ENCODE measurements around the gene SORCS2. TPM values are rescaled to one million over a fixed set of nuclear protein-coding genes. Genes with fewer than 3 reads are reported as not detected.
A peak's percentile ranks its signal among the peaks of the same experiment; 100 is the strongest.

The SORCS2 gene
- 3.1 TPM for total RNA-seq

DNA sequence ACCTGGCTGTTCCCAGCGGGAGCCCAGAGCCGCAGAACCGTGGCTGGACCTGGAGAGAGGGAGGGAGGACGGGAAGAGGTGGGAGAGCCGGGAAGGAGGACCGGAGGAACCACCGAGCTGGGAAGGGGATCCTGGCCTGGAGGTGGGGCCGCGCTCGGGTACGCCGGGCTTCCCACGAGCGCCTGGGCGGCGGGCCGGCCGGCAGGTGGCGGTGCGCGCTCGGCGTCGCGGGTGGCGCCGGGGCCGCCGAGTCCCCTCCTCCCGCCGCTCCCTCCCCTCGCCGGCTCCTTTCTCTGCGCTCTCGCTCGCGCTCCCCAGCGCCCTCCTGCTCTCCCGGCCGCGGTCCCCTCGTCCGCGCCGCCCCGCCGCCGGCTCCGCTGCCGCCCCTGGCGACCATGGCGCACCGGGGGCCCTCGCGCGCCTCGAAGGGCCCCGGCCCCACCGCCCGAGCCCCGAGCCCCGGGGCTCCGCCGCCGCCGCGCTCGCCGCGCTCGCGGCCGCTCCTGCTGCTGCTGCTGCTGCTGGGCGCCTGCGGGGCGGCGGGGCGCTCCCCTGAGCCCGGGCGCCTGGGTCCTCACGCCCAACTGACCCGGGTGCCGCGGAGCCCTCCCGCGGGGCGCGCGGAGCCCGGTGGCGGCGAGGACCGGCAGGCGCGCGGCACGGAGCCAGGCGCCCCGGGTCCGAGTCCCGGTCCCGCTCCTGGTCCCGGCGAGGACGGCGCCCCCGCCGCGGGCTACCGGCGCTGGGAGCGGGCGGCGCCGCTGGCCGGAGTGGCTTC, at the start of gene SORCS2:
SORCS2 (plus strand) TSS at position 287 of the 778 bp plus-strand sequence.
- no peak within 1 kb of the TSS for H3K27ac ChIP-seq (ENCODE audit: low read depth, low read length)
- H3K4me3 ChIP-seq (ENCODE audit: low read length in 3 of 3) = peak within 1 kb of the TSS; percentile 43 to 58 (median 57)
- H3K36me3 ChIP-seq (ENCODE audit: control insufficient read depth in 3 of 3, insufficient read depth in 3 of 3, low read length in 3 of 3) = no peaks in the 10 kb centered on the region
- peak within 1 kb of the TSS in 2 of 3 donors; percentile 45 to 62 for H3K9ac ChIP-seq (ENCODE audit: low read depth in 1 of 3, low read length in 3 of 3)
- H3K27me3 ChIP-seq (ENCODE audit: control insufficient read depth in 3 of 3, insufficient read depth in 3 of 3, low read length in 3 of 3) = peaks cover 40 to 57% (median 55%) of the 10 kb centered on the region in 3 donors
- no peaks in the 10 kb centered on the region for H3K9me3 ChIP-seq (ENCODE audit: control insufficient read depth in 3 of 3, low read length in 3 of 3)
- peaks cover 22 to 47% (median 32%) of the 10 kb centered on the region in 3 donors for H3K4me1 ChIP-seq (ENCODE audit: control insufficient read depth in 3 of 3, insufficient read depth in 3 of 3, low read length in 3 of 3)

DNA sequence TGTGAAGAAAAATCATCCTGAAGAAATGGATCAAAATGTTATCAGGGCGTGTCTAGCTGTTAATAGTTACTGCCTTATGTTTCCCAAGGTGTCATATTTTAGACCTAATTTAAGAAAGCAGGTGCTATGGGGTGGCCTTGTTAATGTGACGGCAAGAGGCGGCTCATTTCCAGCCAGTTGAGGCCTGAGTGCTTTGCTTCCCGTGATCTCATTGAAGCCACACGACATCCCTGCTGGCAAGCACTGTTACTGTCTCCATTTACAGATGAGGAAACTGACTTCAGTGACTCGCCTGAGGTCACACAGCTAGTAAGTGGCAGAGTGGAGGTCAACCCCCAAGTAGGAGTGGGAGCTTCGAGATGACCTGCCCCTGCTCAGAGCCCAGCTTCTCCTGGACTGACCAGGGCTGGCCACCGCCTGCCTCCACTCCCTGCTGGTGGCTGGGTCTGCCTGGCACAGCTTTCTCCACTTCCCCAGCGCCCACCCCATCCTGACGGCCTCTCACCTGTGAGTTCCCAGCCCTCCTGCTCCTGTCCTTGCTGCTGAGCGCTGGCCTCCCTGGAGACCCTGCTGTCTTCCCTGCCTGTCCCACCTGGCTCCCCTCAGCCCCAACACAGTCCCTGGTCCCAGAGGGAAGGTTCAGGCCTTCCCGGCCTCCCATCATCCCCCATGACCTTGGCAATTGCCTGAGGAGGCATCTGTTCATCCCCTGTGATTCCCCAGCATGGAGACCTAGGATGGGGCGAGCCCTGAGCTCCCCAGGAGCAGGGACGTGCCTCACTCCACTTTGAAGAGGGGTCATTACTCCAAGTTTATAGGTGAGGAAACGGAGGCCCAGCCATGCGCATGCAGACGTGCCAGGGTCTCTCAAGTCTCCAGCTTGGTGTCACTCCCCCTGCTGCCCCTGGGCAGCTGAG, 47.7 kb upstream of the SORCS2 start:
- Histone ChIP-seq H3K4me3 (ENCODE audit: low read length in 3 of 3) (no peak overlapping the region), H3K9me3 (ENCODE audit: control insufficient read depth in 3 of 3, low read length in 3 of 3) (no peaks in the 10 kb centered on the region), H3K4me1 (ENCODE audit: control insufficient read depth in 3 of 3, insufficient read depth in 3 of 3, low read length in 3 of 3) (peaks cover 0 to 3% (median under 1%) of the 10 kb centered on the region in 3 donors), H3K36me3 (ENCODE audit: control insufficient read depth in 3 of 3, insufficient read depth in 3 of 3, low read length in 3 of 3) (no peaks in the 10 kb centered on the region), H3K27ac (ENCODE audit: low read depth, low read length) (no peak overlapping the region), H3K27me3 (ENCODE audit: control insufficient read depth in 3 of 3, insufficient read depth in 3 of 3, low read length in 3 of 3) (peaks cover 10 to 30% (median 29%) of the 10 kb centered on the region in 3 donors), H3K9ac (ENCODE audit: low read depth in 1 of 3, low read length in 3 of 3) (no peak overlapping the region)

DNA sequence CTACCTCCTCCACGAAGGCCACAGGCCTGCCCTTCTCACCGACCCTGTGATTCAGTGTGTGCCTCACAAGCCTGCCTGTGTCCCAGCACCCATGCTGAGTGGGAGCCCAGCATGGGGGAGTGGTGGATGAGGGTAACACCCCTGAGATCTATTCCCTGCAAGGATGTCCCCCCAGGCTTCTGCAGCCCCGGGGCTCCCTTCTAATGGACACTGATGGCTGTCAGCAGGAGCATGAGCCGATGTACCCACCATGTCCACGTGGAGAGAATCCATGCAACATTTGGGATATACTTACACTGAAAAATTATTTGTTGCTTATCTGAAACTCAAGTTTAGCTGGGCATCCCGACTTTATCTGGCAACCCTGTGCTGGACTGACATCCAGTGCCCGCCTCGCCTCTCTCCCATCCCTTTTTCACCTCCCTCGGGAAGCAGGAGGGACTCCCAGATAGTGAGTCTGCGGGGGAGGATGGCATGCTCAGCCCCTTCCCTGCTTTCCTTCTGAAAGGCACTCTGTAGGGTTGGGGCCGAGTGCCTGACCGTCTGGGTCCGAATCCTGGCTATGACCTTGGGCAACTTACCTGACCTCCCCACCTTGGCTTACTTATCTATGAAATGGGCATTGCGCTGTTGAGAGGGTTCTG, 46.9 kb upstream of the SORCS2 start:
- H3K9ac ChIP-seq (ENCODE audit: low read depth in 1 of 3, low read length in 3 of 3) = no peak overlapping the region
- H3K9me3 ChIP-seq (ENCODE audit: control insufficient read depth in 3 of 3, low read length in 3 of 3) = no peaks in the 10 kb centered on the region
- no peak overlapping the region for H3K27ac ChIP-seq (ENCODE audit: low read depth, low read length)
- H3K4me1 ChIP-seq (ENCODE audit: control insufficient read depth in 3 of 3, insufficient read depth in 3 of 3, low read length in 3 of 3) = peaks cover 0 to 3% (median 3%) of the 10 kb centered on the region in 3 donors
- H3K4me3 ChIP-seq (ENCODE audit: low read length in 3 of 3) = no peak overlapping the region
- H3K36me3 ChIP-seq (ENCODE audit: control insufficient read depth in 3 of 3, insufficient read depth in 3 of 3, low read length in 3 of 3) = no peaks in the 10 kb centered on the region
- H3K27me3 ChIP-seq (ENCODE audit: control insufficient read depth in 3 of 3, insufficient read depth in 3 of 3, low read length in 3 of 3) = peaks cover 10 to 37% (median 24%) of the 10 kb centered on the region in 3 donors

DNA sequence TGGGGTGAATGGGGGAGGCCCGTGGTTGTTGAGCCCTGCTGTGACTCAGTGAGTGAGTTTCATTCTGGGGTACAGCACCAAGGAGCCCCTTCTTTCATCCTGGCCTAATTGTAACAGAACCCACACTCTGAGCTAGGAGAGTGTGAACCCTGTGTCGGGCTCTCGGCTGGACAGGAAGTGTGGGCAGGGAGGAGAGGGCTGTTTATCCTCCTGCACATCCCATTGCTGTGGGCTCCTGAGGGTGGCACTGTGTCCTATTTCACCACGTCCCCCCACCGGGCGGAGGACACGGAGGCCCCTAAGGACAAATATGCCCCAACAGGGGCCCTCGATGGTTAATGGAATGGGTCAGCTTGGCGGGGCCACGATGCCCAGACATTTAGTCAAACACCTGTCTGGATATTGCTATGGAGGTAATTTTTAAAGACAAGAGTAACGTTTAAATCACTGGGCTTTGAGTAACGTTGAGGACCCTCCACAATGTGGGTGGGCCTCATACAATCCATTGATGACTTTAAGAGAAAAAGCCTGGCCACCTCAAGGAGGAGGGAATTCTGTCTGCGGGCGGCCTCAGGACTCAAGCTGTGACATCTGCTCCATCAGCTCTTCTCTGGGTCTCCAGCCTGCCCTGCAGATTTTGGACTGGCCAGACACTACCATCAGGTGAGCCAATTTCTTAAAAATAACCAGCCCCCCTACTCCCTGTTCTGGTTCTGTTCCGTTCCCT, 46.1 kb upstream of the SORCS2 start:
- Histone ChIP-seq H3K9ac (ENCODE audit: low read depth in 1 of 3, low read length in 3 of 3) (no peak overlapping the region), H3K4me3 (ENCODE audit: low read length in 3 of 3) (no peak overlapping the region), H3K4me1 (ENCODE audit: control insufficient read depth in 3 of 3, insufficient read depth in 3 of 3, low read length in 3 of 3) (peaks cover 0 to 3% (median 3%) of the 10 kb centered on the region in 3 donors), H3K9me3 (ENCODE audit: control insufficient read depth in 3 of 3, low read length in 3 of 3) (no peaks in the 10 kb centered on the region), H3K27ac (ENCODE audit: low read depth, low read length) (no peak overlapping the region), H3K27me3 (ENCODE audit: control insufficient read depth in 3 of 3, insufficient read depth in 3 of 3, low read length in 3 of 3) (peaks cover 10 to 39% (median 24%) of the 10 kb centered on the region in 3 donors), H3K36me3 (ENCODE audit: control insufficient read depth in 3 of 3, insufficient read depth in 3 of 3, low read length in 3 of 3) (no peaks in the 10 kb centered on the region)

DNA sequence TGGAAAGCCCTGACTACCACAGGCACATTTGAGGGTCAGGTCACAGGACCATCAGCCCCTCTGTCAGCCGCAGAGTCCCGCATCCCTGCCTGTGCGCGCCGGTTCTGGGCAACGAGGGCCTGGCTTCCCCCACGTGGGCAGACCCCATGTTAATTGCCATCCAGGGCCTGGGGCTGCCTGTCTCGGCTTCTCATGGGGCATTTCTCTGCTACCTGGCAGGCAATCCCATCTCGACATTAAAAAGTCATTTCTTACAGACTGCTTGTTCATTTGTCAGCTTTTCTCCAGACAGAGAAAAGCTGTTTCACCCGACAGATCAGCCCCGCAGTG, 45.6 kb upstream of the SORCS2 start:
- Histone ChIP-seq H3K9me3 (ENCODE audit: control insufficient read depth in 3 of 3, low read length in 3 of 3) (no peaks in the 10 kb centered on the region), H3K27me3 (ENCODE audit: control insufficient read depth in 3 of 3, insufficient read depth in 3 of 3, low read length in 3 of 3) (peaks cover 10 to 41% (median 24%) of the 10 kb centered on the region in 3 donors), H3K9ac (ENCODE audit: low read depth in 1 of 3, low read length in 3 of 3) (no peak overlapping the region), H3K4me3 (ENCODE audit: low read length in 3 of 3) (no peak overlapping the region), H3K4me1 (ENCODE audit: control insufficient read depth in 3 of 3, insufficient read depth in 3 of 3, low read length in 3 of 3) (peaks cover 0 to 3% (median 3%) of the 10 kb centered on the region in 3 donors), H3K27ac (ENCODE audit: low read depth, low read length) (no peak overlapping the region), H3K36me3 (ENCODE audit: control insufficient read depth in 3 of 3, insufficient read depth in 3 of 3, low read length in 3 of 3) (no peaks in the 10 kb centered on the region)

DNA sequence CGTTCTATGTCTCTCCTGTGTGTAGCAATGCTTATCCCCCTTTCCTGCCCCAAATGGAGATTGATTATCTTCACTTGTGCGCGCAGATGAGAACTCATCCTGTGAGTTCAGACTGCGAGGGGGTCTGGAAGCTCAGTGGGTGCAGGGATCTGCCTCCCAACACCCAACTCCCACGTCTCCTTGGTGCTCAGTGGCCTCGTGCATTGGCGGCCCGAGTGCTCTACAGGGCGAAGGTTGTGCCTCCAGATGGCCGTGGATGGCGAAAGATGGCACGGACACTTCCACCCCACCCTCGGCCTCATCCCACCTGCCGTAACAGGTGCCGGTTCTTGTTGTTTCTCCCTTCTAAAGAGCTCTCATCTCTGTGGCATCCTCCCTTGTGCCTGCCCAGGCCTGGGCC, 45.1 kb upstream of the SORCS2 start:
- Histone ChIP-seq H3K4me3 (ENCODE audit: low read length in 3 of 3) (no peak overlapping the region), H3K27ac (ENCODE audit: low read depth, low read length) (no peak overlapping the region), H3K9ac (ENCODE audit: low read depth in 1 of 3, low read length in 3 of 3) (no peak overlapping the region), H3K27me3 (ENCODE audit: control insufficient read depth in 3 of 3, insufficient read depth in 3 of 3, low read length in 3 of 3) (peaks cover 10 to 41% (median 24%) of the 10 kb centered on the region in 3 donors), H3K9me3 (ENCODE audit: control insufficient read depth in 3 of 3, low read length in 3 of 3) (no peaks in the 10 kb centered on the region), H3K4me1 (ENCODE audit: control insufficient read depth in 3 of 3, insufficient read depth in 3 of 3, low read length in 3 of 3) (peaks cover 0 to 3% (median 3%) of the 10 kb centered on the region in 3 donors), H3K36me3 (ENCODE audit: control insufficient read depth in 3 of 3, insufficient read depth in 3 of 3, low read length in 3 of 3) (no peaks in the 10 kb centered on the region)

DNA sequence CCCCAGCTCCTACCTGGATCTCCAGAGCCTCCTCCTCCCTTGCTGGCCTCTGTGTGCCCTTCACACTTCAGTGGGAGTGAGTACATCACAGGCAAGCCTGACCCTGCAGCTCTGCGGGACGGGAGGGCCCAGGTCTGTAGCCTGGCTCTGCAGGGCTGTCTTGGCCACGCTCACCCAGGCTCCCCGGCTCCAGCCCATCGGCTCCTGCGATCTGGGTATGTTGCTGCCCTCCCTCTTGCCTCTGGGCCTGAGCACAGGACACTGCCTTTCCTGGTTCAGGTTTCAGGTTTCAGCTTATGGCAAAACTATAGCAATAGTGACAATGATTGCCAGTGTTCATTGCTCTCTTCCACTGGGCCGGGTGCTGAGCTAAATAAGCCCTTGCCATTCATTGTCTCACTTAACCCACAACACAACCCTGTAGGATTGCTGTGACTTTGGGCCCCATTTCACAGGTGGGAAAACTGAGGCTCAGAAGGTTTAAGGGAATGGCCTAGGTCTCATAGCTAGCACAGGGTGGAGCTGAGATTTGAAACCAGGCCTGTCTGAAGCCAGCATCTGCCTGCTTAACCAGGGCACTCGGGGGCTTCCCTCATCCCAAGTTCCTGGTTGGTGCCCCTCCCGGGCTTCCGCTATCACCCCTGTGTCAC, 44.6 kb upstream of the SORCS2 start:
- no peak overlapping the region for H3K27ac ChIP-seq (ENCODE audit: low read depth, low read length)
- peaks cover 0 to 3% (median 3%) of the 10 kb centered on the region in 3 donors for H3K4me1 ChIP-seq (ENCODE audit: control insufficient read depth in 3 of 3, insufficient read depth in 3 of 3, low read length in 3 of 3)
- no peaks in the 10 kb centered on the region for H3K9me3 ChIP-seq (ENCODE audit: control insufficient read depth in 3 of 3, low read length in 3 of 3)
- peaks cover 10 to 42% (median 24%) of the 10 kb centered on the region in 3 donors for H3K27me3 ChIP-seq (ENCODE audit: control insufficient read depth in 3 of 3, insufficient read depth in 3 of 3, low read length in 3 of 3)
- no peak overlapping the region for H3K9ac ChIP-seq (ENCODE audit: low read depth in 1 of 3, low read length in 3 of 3)
- no peaks in the 10 kb centered on the region for H3K36me3 ChIP-seq (ENCODE audit: control insufficient read depth in 3 of 3, insufficient read depth in 3 of 3, low read length in 3 of 3)
- H3K4me3 ChIP-seq (ENCODE audit: low read length in 3 of 3) = no peak overlapping the region

DNA sequence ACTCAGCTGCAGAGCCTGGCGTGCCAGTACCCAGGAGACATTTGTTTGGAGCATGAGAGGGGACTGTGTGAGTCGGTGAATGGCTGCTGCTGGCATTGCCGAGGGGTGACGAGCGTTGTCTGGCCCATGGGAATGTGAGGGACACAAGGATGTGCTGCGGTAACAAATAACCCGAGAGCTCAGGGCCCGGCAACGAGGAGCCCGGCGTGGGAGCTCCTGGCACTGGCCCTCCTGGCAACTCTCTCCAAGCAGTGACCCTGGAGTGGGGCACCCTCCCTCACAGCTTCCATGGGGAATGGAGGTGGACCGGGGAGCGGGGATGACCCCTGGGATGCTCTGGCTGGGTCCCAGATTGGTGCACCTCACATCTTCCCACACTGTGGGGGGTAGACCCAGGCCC, 44.0 kb upstream of the SORCS2 start:
- Histone ChIP-seq H3K9ac (ENCODE audit: low read depth in 1 of 3, low read length in 3 of 3) (no peak overlapping the region), H3K27me3 (ENCODE audit: control insufficient read depth in 3 of 3, insufficient read depth in 3 of 3, low read length in 3 of 3) (peaks cover 10 to 44% (median 24%) of the 10 kb centered on the region in 3 donors), H3K27ac (ENCODE audit: low read depth, low read length) (no peak overlapping the region), H3K36me3 (ENCODE audit: control insufficient read depth in 3 of 3, insufficient read depth in 3 of 3, low read length in 3 of 3) (no peaks in the 10 kb centered on the region), H3K4me1 (ENCODE audit: control insufficient read depth in 3 of 3, insufficient read depth in 3 of 3, low read length in 3 of 3) (peaks cover 0 to 3% (median 3%) of the 10 kb centered on the region in 3 donors), H3K9me3 (ENCODE audit: control insufficient read depth in 3 of 3, low read length in 3 of 3) (no peaks in the 10 kb centered on the region), H3K4me3 (ENCODE audit: low read length in 3 of 3) (no peak overlapping the region)

All from skeletal muscle tissue (tissue), 4 donors.